Choroid plexus epithelial cell (primary cell): ENCODE measurements around the gene ACBD5.

ENCODE experiments used
- DNase-seq: peaks from one replicate; pipeline ENCODE4 v3.0.0-alpha.2; 2010; ENCODE audit warnings: low read depth
- H3K4me3 ChIP-seq: 2 replicates; pipeline ENCODE4 v1.5.1; 2011; ENCODE audit warnings: low read depth, mild to moderate bottlenecking, control low read depth, low read length, moderate library complexity
- TF ChIP-seq, protein P1 (sequence below): conservative IDR thresholded peaks from 2 replicates; pipeline ENCODE4 v1.5.1; 2011; ENCODE audit warnings: low read depth, mild to moderate bottlenecking, control low read depth, inconsistent platforms, low read length, moderate library complexity

Gene ACBD5

DNA sequence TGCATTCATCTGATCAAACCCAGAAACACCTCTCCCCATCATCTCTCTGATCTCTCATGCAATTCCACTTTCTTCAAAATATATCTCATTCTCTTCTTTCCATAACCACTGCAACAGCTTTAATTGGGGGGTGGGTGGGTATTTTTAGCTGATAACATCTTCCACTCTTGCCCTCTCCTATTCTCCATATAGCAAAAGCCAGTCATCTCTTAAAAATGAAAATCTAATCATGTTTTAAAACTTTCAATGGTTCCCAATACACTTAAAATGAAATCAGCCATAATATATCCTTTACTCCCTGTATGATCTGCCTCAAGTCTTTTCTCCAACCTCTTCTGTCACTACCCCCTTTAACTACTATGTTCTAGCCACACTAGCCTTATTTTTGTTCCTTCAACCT lies 87.9 kb downstream of the ACBD5 start:
- DNase-seq = no peak
- TF ChIP-seq, protein P1, sequence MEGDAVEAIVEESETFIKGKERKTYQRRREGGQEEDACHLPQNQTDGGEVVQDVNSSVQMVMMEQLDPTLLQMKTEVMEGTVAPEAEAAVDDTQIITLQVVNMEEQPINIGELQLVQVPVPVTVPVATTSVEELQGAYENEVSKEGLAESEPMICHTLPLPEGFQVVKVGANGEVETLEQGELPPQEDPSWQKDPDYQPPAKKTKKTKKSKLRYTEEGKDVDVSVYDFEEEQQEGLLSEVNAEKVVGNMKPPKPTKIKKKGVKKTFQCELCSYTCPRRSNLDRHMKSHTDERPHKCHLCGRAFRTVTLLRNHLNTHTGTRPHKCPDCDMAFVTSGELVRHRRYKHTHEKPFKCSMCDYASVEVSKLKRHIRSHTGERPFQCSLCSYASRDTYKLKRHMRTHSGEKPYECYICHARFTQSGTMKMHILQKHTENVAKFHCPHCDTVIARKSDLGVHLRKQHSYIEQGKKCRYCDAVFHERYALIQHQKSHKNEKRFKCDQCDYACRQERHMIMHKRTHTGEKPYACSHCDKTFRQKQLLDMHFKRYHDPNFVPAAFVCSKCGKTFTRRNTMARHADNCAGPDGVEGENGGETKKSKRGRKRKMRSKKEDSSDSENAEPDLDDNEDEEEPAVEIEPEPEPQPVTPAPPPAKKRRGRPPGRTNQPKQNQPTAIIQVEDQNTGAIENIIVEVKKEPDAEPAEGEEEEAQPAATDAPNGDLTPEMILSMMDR = no peak
- peak overlapping the region; percentile 89 for H3K4me3 ChIP-seq

DNA sequence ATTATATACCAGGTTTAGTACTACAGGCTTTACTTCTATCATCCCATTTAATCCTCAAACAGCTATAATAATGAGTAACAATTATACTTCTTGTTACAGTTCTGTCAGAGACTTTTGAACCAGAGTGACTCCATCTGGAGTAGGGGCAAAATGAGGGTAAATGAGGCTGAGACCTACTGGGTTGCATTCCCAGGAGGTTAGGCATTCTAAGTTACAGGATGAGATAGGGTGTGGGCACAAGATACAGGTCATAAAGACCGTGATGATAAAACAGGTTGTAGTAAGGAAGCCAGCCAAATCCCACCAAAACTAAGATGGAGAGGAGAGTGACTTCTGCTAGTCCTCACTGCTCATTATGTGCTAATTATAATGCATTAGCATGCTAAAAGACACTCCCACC lies 90.3 kb downstream of the ACBD5 start:
- DNase-seq = no peak
- H3K4me3 ChIP-seq = no peak overlapping the region
- TF ChIP-seq, protein P1 = no peak

DNA sequence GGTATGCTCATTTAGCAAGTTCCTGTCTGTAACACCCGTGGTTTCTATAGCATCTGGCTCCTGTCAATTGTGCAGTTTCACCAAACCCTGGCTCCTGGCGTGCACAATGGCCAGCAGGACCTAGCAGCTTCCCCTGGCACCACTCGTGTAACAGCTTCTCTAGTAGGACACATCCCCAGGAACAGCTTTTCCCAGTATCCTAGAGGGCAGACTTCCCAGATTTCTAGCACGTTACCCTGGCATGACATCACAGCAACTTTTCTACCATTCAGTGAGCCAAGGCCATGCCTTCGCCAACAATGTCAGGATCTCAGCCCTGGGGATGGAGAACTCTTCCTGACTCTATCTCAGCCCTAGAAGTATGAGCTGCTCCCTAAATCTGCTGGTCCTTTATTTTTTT lies 92.9 kb downstream of the ACBD5 start:
- DNase-seq = no peak
- H3K4me3 ChIP-seq = no peak overlapping the region
- TF ChIP-seq, protein P1 = no peak

- DNase-seq = no peak
- H3K4me3 ChIP-seq = no peak overlapping the region
- TF ChIP-seq, protein P1 = no peak
Observed at GRCh38 chr10:27145937-27146336, 94.7 kb downstream of the ACBD5 start.
